HG02943 (cell line): ENCODE measurements around the gene PRKAG2.
"Not testable (repeated sequence)": the region's sequence is repeated elsewhere in the genome, so short reads cannot be mapped to it uniquely, and the experiment has no call there.

Experiments
- ATAC-seq: cut with Tn5 transposase; IDR thresholded peaks from one replicate; pipeline ENCODE4 v1.9.1; 2021; ENCODE audit warnings: mild to moderate bottlenecking, low read depth, moderate library complexity; ENCODE audit not compliant: unreplicated experiment

PRKAG2 gene

DNA sequence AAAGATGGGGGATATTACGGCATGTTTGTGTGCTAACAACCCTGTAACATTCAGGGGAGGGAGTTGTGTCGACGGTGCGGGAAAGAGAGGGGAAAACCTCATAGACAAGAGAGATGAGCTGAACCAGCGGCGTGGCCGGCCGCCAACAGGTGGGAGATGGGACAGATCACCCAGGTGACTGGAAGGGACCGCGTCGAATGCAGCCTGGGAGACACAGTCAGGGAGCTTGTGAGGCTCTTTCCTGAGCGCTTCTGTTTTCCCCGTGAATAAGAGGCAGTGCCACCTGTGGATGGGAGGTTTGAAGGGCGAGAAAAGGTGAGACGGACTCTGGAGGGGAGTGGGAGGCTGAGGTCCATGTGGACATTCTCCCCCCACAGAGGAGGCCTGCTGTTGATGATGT lies 9.9 kb upstream of the PRKAG2 start:
- no peak for ATAC-seq

DNA sequence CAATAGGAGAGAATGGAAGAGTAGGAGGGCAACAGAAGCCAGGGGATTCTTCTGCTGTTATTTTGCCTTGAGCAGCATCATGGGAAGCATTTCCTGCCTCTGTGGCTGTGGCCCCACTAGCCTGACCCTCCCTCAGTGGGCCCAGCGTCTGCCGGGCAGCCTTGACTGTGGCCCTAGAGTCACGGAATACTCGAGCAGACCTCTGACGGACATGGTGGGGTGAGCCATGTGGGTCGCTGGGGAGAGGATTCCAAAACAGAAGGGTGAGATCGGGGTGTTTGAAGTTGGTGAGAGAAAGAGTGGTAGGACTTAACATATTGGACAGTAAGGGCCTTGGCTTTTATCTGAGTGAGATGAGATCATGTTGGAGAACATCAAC lies 8.3 kb upstream of the PRKAG2 start:
- ATAC-seq = no peak

DNA sequence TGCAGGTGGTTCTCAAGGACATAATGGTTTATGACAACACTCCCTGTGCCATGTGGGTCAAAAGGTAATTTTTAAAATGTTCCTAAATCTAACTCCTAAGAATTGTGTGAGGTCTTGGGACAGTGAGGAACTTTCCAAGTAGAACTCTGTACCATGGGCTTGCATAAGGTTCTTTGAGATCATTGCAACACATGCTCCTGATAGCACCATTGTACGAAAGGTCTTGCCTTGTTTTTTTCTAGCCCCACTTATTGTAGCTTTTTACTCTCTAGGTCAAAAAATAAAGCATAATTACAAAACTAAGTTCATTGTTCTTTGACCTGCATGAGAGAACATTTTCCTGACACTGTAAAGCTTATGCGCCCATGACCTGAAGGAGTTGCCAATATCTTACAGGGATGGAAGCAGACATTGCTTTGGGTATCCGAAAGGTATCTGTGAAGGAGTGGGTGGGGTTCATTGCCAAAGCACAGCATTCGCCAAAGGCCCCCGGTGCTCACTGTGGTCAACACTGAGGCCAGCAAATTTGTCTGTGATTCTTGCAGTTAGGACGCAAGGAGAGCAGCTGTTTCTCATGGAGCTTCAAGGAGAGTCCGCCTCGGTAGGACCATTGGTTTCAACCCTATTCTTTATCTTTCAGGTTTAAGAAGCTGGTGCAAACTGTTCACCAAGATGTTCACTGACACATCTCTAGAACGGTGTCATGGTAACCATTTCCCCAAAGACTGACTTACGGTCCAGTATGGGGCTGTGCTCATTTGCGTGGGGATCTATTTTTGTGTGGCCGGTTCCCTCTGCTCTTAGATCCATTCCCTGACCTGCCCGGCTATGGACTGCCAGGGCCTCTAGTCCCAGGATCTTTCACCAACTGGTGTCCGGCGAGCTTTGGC lies 7.6 kb upstream of the PRKAG2 start:
- no peak for ATAC-seq

DNA sequence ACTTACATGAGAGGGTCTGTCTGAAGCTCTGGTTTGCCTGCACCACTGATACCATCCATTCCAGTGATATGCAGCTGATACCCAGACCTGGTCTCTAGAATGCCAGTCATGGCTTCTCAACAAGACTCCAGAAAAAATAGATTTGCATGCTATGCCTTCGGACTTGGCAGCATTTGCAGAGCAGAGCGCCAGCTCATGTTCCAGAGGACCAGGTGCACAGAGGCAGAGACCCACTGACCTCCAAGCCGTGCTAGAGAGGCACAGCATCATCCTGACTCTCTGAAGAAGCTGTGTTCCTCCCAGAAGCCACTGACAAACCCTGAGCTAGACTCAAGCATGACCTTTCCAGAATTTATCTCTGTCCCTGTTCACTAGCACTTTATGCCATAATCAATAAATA lies 6.9 kb upstream of the PRKAG2 start:
- no peak for ATAC-seq

DNA sequence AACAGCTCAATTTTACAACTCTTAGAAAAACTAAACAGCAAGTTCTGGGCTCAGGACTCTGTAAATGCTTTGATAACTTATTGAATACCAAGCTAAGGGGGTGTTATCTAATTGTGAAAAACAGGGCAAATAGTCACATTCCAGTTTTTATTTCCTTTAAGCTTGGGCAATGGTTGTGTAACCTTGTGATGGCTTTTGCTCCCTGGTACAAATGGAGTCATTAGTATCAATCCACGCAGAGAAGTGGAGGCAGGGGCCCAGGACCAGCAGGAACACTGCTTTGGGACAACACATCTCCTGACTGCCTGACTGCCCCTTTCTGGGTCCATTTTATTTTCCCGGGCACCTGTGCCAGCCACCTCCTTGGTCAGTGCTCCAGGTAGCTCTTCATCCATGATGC lies 5.8 kb upstream of the PRKAG2 start:
- no peak for ATAC-seq

DNA sequence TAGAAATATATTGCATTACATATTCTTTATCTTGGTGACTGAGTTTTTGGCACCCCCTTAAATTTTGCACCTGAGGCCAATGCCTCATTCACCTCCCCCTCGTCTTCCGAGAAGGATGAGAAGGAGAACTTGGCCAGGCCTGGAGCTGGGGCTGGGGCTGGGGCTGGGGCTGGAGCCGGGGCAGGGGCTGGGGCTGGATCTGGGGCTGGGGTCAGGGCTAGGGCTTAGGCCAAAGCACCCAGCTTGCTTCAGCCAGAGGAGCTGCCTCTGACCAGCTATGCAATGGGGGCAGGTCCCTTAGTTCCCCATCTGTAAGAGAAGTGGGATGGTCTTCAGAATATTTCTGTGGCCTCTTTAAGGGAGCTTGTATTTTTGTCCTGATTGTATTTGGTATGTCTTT lies 3.8 kb upstream of the PRKAG2 start:
- ATAC-seq = no peak

DNA sequence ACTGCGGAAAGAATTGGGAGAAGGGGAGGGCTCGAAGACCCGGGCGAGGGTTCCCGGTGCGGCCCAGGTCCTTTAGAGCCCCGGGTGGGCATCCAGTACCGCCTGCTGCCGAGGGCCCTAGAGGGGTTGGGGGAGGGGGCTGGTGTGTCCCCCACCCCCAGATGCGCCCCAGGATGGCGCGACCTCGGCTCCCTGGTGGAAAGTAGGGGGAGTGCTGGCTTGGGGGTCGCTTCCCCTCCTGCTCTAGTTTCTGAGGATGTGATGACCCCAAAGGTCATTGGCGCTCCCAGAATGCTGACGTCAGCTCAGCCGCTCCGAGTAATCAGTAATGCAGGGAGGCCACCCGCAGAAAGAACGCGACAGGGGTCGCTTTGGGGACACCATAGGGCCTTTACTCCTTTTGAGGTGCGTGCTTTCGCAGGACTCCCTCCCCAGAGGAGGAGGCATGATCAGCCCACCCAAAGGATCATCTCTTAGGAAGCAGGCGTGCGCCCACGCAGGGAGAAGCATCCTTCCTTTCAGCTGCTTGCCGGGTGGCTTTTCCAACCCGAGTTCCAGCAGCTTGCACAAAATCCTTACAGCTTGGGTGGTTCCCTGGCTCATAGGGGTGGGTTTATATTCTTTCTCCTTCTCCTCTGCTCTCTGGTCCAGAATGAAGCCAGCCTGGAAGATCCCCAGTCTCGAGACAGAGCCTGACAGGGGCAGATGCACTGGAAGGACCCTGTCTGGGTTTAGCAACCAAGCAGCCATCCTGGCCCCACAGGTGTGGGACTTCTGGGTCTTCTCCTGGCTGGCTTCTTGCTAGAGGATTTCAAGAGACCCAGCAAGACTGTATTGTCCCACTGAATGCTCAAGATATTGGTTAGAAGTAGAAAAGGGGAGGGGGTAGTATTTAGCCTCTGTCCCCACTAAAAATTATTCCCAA lies 1.3 kb upstream of the PRKAG2 start:
- ATAC-seq = no peak

DNA sequence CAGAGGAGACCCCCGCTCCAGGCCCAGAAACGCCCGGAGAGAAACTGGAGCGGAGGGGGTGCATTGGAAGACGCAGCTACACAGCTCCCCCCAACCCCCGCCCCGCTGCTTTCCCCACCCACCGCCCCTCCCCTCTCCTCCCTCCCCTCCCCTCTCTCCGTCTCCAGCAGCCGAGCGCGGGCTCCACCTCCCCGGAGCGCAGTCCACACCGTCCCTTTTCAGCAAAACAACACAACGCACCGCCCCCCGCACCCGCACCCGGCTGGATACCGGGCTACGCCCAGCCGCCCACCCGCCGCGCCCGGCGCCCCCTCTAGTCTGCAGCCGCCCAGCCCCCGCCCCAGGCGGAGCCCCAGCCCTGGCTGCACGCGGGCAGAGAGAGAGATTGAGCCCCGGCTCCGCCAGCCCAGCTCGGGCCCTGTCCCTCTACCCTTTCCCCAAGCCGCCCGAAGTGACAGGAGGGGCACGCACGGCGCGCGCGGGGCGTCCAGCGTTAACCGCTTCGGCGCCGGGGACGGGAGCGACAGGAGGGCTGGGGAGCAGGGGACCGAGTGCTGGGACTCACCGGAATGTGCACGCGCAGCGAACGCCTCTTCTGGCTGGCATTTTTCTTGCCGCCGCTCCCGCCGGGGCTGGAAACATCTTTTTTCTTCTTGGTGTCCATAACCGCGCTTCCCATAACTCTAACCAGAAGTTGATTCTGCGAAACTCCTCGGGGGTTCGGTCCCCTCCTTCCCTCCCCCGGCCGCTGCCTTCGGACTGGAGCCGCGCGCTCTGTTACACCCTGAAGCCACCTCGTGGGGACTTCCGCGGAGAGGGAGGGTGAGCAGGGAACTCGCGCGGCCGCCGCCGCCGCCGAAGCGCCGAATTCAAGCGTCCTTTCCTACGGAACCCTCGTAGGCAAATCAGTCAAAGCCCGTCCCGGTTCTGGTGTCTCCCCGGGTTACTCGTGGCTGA lies 695 bp downstream of the PRKAG2 start:
- ATAC-seq = no peak

DNA sequence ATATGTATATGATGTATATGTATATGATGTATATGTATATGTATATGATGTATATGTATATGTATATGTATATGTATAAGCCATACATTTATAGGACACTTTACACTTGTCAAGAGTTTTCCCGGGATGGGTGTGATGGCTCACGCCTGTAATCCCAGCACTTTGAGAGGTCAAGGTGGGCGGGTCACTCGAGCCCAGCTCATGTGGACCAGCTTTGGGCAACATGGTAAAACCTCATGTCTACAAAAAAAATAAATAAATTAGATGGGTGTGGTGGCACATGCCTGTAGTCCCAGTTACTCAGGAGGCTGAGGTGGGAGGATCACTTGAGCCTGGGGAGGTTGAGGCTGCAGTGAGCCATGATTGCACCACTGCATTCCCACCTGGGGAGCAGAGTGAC lies 2.4 kb downstream of the PRKAG2 start:
- ATAC-seq = not testable (repeated sequence)

DNA sequence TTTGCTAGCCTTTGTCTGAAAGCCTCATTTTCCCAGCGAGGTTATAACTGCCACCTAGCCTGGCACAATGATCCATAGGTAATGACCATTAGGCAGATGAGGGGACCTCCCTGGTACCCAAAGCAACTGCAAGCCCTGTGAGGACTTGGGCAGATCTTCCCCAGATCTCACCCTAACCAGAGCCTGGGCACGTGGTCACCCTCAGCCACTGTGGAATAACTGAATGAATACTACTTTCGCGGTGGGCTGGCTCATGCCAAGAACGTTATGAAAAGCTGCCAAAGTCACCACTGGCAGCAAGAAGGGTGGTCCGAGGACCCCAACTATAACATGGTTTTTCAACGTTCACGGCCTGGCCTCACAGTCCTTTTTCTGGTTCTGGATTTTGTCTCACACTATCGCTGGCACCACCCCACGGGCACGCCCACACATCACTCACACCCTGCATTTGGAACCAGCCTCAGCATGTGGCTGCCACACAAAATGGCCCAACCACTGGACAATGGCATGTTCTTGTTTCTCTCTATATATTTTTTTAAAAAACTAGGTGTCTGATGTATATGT lies 3.4 kb downstream of the PRKAG2 start:
- no peak for ATAC-seq

DNA sequence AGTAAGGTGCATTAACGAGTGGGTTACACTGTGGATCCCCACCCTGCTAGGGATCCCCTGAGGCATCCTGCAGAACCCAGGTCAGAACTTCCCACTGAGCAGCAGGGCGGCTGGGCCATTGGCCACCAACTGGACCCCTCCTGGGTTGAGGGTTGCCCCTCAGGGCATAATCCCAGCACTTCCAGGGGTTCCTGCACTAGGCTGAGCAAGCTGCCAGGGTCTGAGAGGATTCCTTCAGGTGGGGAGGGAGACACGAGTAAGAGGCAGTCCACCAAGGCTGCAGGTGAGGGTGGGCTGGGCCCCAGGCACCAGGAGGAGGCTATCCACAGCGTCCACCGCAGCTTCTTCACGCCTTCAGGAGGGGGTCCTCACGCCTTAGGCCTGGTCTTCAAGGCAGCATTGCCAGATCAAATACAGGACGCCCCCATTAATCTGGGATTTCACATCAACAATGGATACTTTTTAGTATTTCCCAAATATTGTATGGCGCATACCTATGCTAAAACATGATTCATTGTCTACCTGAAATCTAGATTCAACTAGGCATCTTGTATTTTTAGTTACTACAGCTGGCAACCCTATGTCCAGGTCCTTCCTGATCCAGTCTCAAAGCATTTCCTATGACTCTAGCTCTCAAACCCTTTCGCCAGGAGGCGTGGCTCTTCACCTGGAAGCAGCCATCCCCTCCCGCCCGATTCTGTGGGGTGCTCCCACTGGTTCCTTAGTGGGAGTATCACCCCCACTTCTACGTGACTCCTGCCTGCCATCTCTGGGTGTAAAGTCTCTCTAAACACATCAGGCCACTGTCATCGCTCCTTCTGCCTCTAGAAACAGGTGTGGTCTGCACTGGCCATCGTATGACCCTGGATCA lies 4.1 kb downstream of the PRKAG2 start:
- ATAC-seq = no peak

DNA sequence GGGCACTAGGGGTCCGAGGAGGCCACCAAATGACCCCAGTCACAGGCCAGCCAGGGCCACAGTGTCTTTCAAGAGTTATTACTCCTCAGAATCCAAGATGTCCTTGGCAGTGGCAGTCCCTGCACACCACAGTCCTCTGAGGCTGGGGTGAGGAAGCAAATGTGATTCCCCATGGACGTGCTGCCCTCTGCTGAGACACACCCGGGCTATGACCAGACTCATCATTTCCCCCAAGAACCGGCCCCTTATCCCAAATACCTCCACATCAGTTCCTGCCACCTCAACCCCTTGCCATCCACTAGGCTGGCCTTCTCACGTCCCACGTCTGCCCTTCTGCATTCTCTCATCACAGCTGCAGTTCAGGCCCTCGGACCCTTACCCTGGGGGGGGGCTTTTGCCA lies 5.0 kb downstream of the PRKAG2 start:
- no peak for ATAC-seq

DNA sequence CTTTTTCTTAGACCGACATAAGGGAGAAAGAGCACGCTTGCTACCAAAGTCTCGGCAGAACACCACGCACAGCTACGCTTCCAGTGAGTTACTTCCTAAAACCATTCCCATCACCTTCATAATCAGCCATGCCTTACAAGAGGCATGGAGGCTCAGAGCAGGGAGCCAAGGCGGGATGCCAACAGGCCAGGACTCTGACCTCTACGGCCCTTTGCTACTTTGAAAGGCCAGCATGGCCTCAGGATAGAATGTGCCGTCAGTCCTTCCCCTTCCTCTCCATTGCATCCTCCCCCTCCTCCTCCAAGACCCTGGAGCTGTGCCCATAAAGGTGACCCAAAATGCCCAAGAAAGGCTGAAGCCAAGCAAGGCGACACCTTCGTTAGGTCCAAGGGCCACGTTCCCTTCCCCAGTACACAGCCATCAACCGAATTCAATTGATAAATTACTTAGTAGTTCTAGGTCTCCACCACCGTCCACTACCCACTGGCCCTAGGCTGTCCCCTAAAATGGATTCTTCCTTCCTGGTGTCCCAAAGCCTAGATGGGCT lies 5.7 kb downstream of the PRKAG2 start:
- ATAC-seq = no peak

DNA sequence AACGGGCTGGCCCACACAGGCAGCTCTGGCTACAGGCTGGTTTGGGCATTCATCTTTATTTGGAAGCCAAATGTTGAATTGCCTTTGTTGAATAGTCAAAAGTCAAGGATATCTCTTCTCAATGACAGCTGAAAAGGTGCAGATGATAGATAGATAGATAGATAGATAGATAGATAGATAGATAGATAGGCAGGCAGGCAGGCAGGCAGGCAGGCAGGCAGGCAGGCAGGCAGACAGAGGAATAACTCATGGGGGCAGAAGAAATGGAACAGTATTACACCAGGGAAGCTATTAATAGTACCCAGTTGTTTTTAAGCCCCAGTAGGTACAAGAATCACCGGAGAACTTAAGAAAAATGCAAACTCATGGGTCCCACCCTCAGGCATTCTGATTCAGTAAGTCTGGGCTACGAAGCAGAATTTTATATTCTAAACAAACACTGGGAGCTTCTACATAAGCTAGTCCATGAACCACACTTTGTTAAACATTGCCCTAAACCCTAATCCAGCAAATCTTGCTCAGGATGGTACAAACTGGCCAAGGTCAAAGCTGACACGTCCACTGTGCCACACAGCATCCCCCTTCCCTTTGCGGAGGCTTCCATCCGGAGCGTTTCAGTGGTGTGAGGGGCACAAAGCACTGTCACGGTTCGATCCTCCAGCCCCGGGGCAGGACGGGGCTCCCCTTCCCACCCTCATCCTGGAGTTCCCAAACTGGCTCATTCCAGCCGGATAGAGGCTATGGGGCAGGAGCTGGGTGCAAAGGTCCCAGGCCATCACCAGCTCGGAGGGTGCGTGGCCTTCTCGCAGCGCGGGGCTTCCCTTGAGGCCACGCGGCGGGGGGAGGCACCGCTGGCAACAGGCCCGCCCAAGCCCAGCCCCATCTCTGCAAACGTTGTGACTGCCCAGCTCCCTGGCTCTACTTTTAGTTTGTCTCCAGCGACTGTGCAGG lies 6.7 kb downstream of the PRKAG2 start:
- ATAC-seq = no peak

DNA sequence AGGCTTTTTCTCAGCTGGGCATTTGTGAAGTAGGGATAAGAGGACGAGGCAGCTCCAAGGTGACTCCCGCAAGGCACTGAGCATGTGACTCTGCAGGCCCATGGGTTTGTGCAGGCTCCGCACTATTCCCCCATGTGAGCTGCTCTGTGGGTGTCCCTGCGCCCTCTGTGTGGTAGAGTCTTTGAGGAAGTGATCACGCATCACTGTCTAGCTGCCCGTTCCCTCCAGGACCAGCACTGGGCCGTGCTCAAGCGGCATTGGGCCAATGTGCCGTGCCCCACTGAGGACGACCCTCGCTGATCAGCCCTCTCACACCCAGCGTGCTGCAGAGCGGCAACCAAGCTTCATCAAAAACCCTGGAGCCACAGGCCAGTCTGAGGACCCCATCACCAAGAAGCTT lies 7.5 kb downstream of the PRKAG2 start:
- ATAC-seq = no peak

DNA sequence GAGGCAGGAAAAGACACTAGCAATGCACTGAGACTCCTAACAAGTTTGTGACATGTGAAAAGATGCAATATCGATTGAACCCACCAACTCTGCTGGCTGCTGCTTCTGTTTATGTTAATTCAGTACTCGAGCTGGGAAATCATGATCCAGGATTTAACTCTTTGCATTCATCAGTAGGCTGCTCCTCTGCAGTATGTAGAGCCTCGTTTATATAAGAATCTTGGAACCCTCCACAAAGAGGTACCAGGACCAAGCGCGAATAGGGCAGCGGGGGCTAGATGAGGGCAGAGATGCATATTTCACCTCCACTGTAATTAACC lies 7.8 kb downstream of the PRKAG2 start:
- ATAC-seq = no peak

DNA sequence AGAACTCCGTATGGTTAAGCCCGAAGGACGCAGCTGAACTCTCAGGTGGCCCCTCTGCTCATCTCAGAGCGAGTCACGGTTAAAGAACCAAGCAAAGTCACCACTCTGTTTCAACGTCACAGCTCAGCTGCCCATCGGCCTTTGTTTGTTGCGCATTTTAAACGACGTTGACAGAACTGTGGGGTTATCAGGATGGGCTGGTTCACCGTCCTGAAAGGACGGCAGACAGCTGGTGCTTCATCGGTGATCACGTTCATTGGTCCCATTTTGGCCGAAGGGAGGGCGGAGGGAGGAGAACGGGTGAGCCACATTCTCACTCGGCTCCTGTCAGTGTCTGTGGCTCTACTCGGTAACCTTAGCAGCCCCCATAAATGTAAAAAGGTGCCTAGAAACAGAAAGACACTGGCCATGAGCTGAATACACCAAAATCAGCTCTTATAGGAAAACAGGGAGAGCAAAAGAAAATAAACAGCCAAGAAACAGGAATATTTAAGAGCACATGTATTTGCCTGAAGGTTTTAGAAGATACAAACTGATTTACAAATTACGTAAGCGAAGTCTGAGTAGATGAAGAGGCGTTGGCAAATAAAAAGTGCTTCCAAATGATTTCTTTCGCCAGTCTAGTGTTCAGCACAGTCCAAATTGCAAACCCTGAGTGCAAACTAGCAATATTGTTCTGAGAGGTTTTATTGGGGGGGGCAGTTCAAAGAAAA lies 8.4 kb downstream of the PRKAG2 start:
- no peak for ATAC-seq
